SW 1271 (cell line): Measurements from ENCODE around the gene HES3.

Source experiments
- DNase-seq, 2 experiments: peaks; one replicate each; lab custom pipeline; 2025; lab: John Stamatoyannopoulos, UW

HES3 gene

GRCh38 chr1:6279613-6280383 is 35.8 kb downstream of the HES3 start:
- no peak for DNase-seq

GRCh38 chr1:6280761-6281451 is 36.9 kb downstream of the HES3 start:
- DNase-seq = no peak

GRCh38 chr1:6281511-6282402 is 37.8 kb downstream of the HES3 start:
- DNase-seq = no peak

- DNase-seq = no peak
Observed at GRCh38 chr1:6282577-6283270, 38.7 kb downstream of the HES3 start.

- no peak for DNase-seq
Observed at GRCh38 chr1:6285336-6285735, 41.4 kb downstream of the HES3 start.

GRCh38 chr1:6286266-6286665 is 42.3 kb downstream of the HES3 start:
- DNase-seq = no peak

GRCh38 chr1:6287029-6287428 is 43.0 kb downstream of the HES3 start:
- DNase-seq = no peak

- DNase-seq = no peak
Observed at GRCh38 chr1:6287431-6287886, 43.5 kb downstream of the HES3 start.

GRCh38 chr1:6288026-6288425 is 44.0 kb downstream of the HES3 start:
- no peak for DNase-seq

GRCh38 chr1:6288665-6289064 is 44.7 kb downstream of the HES3 start:
- DNase-seq = no peak

- no peak for DNase-seq
Observed at GRCh38 chr1:6292102-6292501, 48.1 kb downstream of the HES3 start.

GRCh38 chr1:6294080-6294889 is 50.3 kb downstream of the HES3 start:
- no peak for DNase-seq

GRCh38 chr1:6294890-6295556 is 51.0 kb downstream of the HES3 start:
- DNase-seq = no peak
